ENCODE data around the gene TTC16. TPM values are rescaled to one million over a fixed set of nuclear protein-coding genes. Genes with fewer than 3 reads are reported as not detected.

The TTC16 gene
- total RNA-seq, 1 experiment from 2014 or later = not detected

- ChIA-PET CTCF (interaction anchor here (0.7 to 2.3 kb wide), 3 partner anchors 10 to 160 kb away, joined by 3 to 7 read pairs (median 5); partner anchors contain the start of gene TOR2A), POLR2A (interaction anchor here (1.0 kb wide), 1 partner anchor 19 kb away, joined by 3 read pairs; no protein-coding TSS in a partner anchor)
Observed at GRCh38 chr9:127761061-127761460, 45.2 kb downstream of the TTC16 start.

DNA sequence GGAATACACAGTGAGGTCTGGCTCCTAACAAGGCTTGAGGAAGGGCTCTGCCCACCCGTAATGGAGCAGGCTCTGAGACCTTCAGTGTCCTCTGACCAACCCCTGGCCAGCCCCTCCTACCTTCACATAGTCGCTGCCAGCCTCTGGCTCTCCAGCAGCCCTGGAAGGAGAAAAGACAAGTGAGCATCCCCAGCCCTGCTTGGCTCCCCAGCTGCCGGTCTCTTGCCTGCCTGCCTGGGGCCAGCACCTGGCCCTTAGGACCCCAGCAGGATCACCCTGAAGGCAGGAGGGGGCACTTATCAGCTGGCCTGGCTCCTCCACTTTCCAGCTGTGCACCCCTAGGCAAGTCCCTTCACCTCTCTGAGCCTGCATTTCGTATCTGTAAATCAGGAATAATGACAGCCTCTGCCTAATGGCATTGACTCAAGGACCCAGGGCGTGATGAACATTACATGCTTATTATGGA lies 45.6 kb downstream of the TTC16 start:
- Mint-ChIP-seq H3K4me3 (no peak overlapping the region), H3K27me3 (ENCODE audit: low read depth) (peaks cover 18% of the 10 kb centered on the region), H3K4me1 (peaks cover 30% of the 10 kb centered on the region), H3K27ac (no peak overlapping the region), H3K9me3 (no peaks in the 10 kb centered on the region), H3K36me3 (no peaks in the 10 kb centered on the region)
- ChIA-PET CTCF (interaction anchor here (0.7 to 3.1 kb wide), 4 partner anchors 10 to 160 kb away, joined by 3 to 30 read pairs (median 6); partner anchors contain the start of gene TOR2A), POLR2A (interaction anchor here (1.0 kb wide), 1 partner anchor 19 kb away, joined by 3 read pairs; no protein-coding TSS in a partner anchor)
- no peak for TF ChIP-seq ZNF232 (CRISPR knock-in tag; IDR thresholded peaks at IDR 0.05)
- TF ChIP-seq TP53 (CRISPR knock-in tag; IDR thresholded peaks at IDR 0.05) = no peak
- no peak for TF ChIP-seq ZNF671 (CRISPR knock-in tag; IDR thresholded peaks at IDR 0.05)
- no peak for TF ChIP-seq CREM (CRISPR knock-in tag; IDR thresholded peaks at IDR 0.05)
- no peak for TF ChIP-seq ESRRA (CRISPR knock-in tag; IDR thresholded peaks at IDR 0.05; ENCODE audit: borderline replicate concordance)
- no peak for TF ChIP-seq ERG (CRISPR knock-in tag; IDR thresholded peaks at IDR 0.05)
- TF ChIP-seq ARID4B (CRISPR knock-in tag; IDR thresholded peaks at IDR 0.05; ENCODE audit: borderline replicate concordance) = no peak
- TF ChIP-seq FOXP1 (CRISPR knock-in tag; IDR thresholded peaks at IDR 0.05; ENCODE audit: borderline replicate concordance) = no peak
- TF ChIP-seq NR3C1 (CRISPR knock-in tag; conservative IDR thresholded peaks at IDR 0.05; ENCODE audit: low read depth) = no peak
- TF ChIP-seq IRF2 (CRISPR knock-in tag; IDR thresholded peaks at IDR 0.05; ENCODE audit: borderline replicate concordance, low read depth) = no peak
- TF ChIP-seq ZNF317 (CRISPR knock-in tag; IDR thresholded peaks at IDR 0.05; ENCODE audit: borderline replicate concordance, low read depth) = no peak
- TF ChIP-seq, protein P1, sequence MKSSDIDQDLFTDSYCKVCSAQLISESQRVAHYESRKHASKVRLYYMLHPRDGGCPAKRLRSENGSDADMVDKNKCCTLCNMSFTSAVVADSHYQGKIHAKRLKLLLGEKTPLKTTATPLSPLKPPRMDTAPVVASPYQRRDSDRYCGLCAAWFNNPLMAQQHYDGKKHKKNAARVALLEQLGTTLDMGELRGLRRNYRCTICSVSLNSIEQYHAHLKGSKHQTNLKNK (CRISPR knock-in tag; IDR thresholded peaks at IDR 0.05) = no peak
- no peak for TF ChIP-seq ZBTB21 (CRISPR knock-in tag; IDR thresholded peaks at IDR 0.05; ENCODE audit: borderline replicate concordance)
- no peak for TF ChIP-seq NFE2L1 (CRISPR knock-in tag; IDR thresholded peaks at IDR 0.05)
- TF ChIP-seq, protein P2, sequence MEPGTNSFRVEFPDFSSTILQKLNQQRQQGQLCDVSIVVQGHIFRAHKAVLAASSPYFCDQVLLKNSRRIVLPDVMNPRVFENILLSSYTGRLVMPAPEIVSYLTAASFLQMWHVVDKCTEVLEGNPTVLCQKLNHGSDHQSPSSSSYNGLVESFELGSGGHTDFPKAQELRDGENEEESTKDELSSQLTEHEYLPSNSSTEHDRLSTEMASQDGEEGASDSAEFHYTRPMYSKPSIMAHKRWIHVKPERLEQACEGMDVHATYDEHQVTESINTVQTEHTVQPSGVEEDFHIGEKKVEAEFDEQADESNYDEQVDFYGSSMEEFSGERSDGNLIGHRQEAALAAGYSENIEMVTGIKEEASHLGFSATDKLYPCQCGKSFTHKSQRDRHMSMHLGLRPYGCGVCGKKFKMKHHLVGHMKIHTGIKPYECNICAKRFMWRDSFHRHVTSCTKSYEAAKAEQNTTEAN (CRISPR knock-in tag; IDR thresholded peaks at IDR 0.05) = no peak
- no peak for TF ChIP-seq E2F5 (CRISPR knock-in tag; IDR thresholded peaks at IDR 0.05)
- TF ChIP-seq USF2 (CRISPR knock-in tag; IDR thresholded peaks at IDR 0.05) = no peak
- DNase-seq (ENCODE audit: low spot score) (no peak), ATAC-seq (no peak; the same call in 1 of the 2 replicates)

More at GRCh38 chr9:127761061-127761460, 45.2 kb downstream of the TTC16 start:
- Mint-ChIP-seq H3K27ac (no peak overlapping the region), H3K4me3 (no peak overlapping the region), H3K27me3 (ENCODE audit: low read depth) (peaks cover 19% of the 10 kb centered on the region), H3K9me3 (no peaks in the 10 kb centered on the region), H3K36me3 (no peaks in the 10 kb centered on the region), H3K4me1 (peaks cover 30% of the 10 kb centered on the region)
- DNase-seq (ENCODE audit: low spot score) = no peak
- no peak for ATAC-seq
- TF ChIP-seq ZNF671 (CRISPR knock-in tag; IDR thresholded peaks at IDR 0.05) (no peak), PRRX2 (CRISPR knock-in tag; IDR thresholded peaks at IDR 0.05) (no peak), AR (CRISPR knock-in tag; IDR thresholded peaks at IDR 0.05) (no peak), ZNF317 (CRISPR knock-in tag; IDR thresholded peaks at IDR 0.05; ENCODE audit: borderline replicate concordance, low read depth) (no peak)
